Measurements from ENCODE around the gene STK38L. TPM values are rescaled to one million over a fixed set of nuclear protein-coding genes. Genes with fewer than 3 reads are reported as not detected.

STK38L gene
- total and polyA plus RNA-seq, 2 donors (not counting 1 experiment from before 2014, with no cell fraction given) = 16.5 to 19.9 TPM

GRCh38 chr12:27367078-27367477 is 123.0 kb downstream of the STK38L start:
- DNase-seq (ENCODE audit: low read depth in 2 of 2) = peak in 1 of 2 donors; percentile 36
- TF ChIP-seq, protein P1, sequence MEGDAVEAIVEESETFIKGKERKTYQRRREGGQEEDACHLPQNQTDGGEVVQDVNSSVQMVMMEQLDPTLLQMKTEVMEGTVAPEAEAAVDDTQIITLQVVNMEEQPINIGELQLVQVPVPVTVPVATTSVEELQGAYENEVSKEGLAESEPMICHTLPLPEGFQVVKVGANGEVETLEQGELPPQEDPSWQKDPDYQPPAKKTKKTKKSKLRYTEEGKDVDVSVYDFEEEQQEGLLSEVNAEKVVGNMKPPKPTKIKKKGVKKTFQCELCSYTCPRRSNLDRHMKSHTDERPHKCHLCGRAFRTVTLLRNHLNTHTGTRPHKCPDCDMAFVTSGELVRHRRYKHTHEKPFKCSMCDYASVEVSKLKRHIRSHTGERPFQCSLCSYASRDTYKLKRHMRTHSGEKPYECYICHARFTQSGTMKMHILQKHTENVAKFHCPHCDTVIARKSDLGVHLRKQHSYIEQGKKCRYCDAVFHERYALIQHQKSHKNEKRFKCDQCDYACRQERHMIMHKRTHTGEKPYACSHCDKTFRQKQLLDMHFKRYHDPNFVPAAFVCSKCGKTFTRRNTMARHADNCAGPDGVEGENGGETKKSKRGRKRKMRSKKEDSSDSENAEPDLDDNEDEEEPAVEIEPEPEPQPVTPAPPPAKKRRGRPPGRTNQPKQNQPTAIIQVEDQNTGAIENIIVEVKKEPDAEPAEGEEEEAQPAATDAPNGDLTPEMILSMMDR (conservative IDR thresholded peaks at IDR 0.05 in 1 of 2, IDR thresholded peaks at IDR 0.05 in 1 of 2; ENCODE audit: low read depth in 1 of 2, low read length in 2 of 2) = no peak
- no peak for TF ChIP-seq EZH2 (IDR thresholded peaks at IDR 0.05; ENCODE audit: low read length, missing control alignments)

More at GRCh38 chr12:27367078-27367477, 123.0 kb downstream of the STK38L start:
- Histone ChIP-seq H3K27me3 (ENCODE audit: control insufficient read depth, insufficient read depth, low read length) (no peaks in the 10 kb centered on the region), H3K4me1 (ENCODE audit: control insufficient read depth, extremely low read depth, insufficient read depth, low read length) (no peaks in the 10 kb centered on the region), H3K4me3 (replicated peaks in 1 of 4; ENCODE audit: control extremely low read depth in 1 of 4, insufficient read depth in 1 of 4, low read depth in 3 of 4, low read length in 4 of 4) (no peak overlapping the region), H3K79me2 (ENCODE audit: control insufficient read depth, insufficient read depth, low read length) (peaks cover 11% of the 10 kb centered on the region), H4K20me1 (ENCODE audit: control insufficient read depth, extremely low read depth, insufficient read depth, low read length) (no peaks in the 10 kb centered on the region), H3K36me3 (ENCODE audit: control insufficient read depth, insufficient read depth, low read length) (peaks cover 2% of the 10 kb centered on the region), H3K9ac (ENCODE audit: insufficient read depth, low read length) (no peak overlapping the region), H3K4me2 (ENCODE audit: extremely low read depth, insufficient read depth, low read length) (no peak overlapping the region), H3K27ac (ENCODE audit: insufficient read depth, low read length) (no peak overlapping the region), H2AFZ (ENCODE audit: low read length) (no peak overlapping the region), H3K9me3 (ENCODE audit: control insufficient read depth, insufficient read depth, low read depth, low read length) (no peaks in the 10 kb centered on the region)

Other genes with a start within 250 kb of the STK38L start
- 92.2 and 156 TPM in 2 replicates for gene TM7SF3, start 229.9 kb upstream of the STK38L start, total RNA-seq
- 72.2 and 85.3 TPM in 2 replicates for gene TM7SF3, start 229.9 kb upstream of the STK38L start, polyA plus RNA-seq
- 39.0 and 52.5 TPM in 2 replicates for gene MED21, start 221.7 kb upstream of the STK38L start, total RNA-seq
- 45.5 and 49.9 TPM in 2 replicates for gene MED21, start 221.7 kb upstream of the STK38L start, polyA plus RNA-seq
- not detected in 2 replicates for gene C12orf71, start 161.7 kb upstream of the STK38L start, total RNA-seq
- gene C12orf71, start 161.7 kb upstream of the STK38L start, polyA plus RNA-seq = not detected in 2 replicates
- 23.9 and 44.9 TPM in 2 replicates for gene BMAL2, start 88.5 kb downstream of the STK38L start, total RNA-seq
- gene BMAL2, start 88.5 kb downstream of the STK38L start, polyA plus RNA-seq = 15.5 and 35.6 TPM in 2 replicates
- 0.26 TPM in 1 of 2 replicates, not detected in the other for gene SMCO2, start 202.4 kb downstream of the STK38L start, total RNA-seq
- gene SMCO2, start 202.4 kb downstream of the STK38L start, polyA plus RNA-seq = 0.05 TPM in 1 of 2 replicates, not detected in the other

Data from fibroblast of lung (primary cell).